LHCN-M2 (cell line): ENCODE results near the gene TICAM2. TPM values are rescaled to one million over a fixed set of nuclear protein-coding genes. Genes with fewer than 3 reads are reported as not detected.
A peak's percentile ranks its signal among the peaks of the same experiment; 100 is the strongest.

ENCODE experiments used
- DNase-seq: peaks from one replicate; pipeline ENCODE4 v3.0.0-alpha.2; 2012; ENCODE audit warnings: low read depth
- total RNA-seq: library from RNA; depleted of rRNA; stranded (reverse); fragments of >200 nt; gene quantifications from 2 replicates; pipeline ENCODE4 v1.2.3, GENCODE V29; 2014

TICAM2 gene
- total RNA-seq, 1 experiment from 2014 or later: 7.5 TPM

DNA sequence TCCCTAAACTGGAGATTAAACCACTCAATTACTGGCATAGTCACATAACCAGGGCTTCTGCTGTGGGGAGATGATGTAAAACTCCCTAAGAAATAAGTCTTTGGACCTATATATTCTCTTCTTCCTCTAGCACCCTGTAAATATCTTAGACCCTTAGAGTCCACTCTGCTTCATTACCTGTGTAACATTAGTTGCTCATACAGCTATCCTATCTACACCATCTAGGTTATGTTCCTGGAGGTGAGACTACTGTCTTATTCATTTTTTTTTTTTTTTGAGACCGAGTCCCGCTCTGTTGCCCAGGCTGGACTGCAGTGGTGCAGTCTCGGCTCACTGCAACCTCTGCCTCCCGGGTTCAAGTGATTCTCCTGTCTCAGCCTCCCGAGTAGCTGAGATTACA is 9.6 kb upstream of the TICAM2 start:
- DNase-seq: no peak

GRCh38 chr5:115607935-115608334 is 5.7 kb upstream of the TICAM2 start:
- DNase-seq: no peak

DNA sequence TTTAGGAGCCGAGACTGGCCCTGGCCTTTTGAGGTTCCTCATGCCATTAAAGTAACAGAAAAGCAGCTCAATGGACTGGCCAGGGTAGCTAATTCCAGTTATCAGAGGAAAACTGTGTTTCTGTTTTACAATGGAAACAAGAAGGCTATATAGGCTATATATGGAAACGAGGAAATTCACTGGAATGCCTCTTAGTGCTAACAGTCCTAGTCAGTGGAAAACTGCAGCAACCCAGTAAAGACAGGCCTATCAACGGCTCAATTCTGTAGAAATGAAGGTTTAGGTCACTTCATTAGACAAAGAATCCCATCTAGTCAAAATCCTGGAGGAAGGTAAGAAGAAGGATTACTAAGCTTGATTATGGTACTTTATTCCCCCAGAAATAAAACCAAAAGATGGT is 3.2 kb upstream of the TICAM2 start:
- no peak for DNase-seq

- DNase-seq: no peak
Measured at GRCh38 chr5:115602591-115603125, 379 bp upstream of the TICAM2 start.

- DNase-seq: peak; percentile 36
Measured at GRCh38 chr5:115600766-115601165, 1.5 kb downstream of the TICAM2 start.

DNA sequence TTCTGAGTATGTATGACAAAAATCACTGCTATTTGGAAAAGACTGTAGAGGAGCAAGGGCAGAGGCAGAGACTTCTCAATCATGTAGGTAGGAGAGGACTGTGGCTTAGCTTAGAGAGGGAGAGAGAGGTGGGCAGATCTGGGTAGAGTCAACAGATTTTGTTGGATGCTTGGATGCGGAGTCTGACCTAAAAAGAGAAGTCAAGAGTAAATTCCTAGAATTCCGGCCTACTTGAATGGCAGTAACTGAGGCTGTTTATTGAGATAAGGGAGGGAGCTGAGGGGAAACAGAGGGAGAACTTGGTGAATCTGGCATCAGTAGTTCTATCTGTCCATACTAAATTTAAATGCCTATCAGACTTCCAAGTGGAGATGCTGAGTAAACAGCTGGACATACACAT is 2.4 kb downstream of the TICAM2 start:
- no peak for DNase-seq

- peak; percentile 62 for DNase-seq
Measured at GRCh38 chr5:115599502-115599901, 2.8 kb downstream of the TICAM2 start.

- DNase-seq: no peak
Measured at GRCh38 chr5:115594128-115595047, 7.9 kb downstream of the TICAM2 start.

DNA sequence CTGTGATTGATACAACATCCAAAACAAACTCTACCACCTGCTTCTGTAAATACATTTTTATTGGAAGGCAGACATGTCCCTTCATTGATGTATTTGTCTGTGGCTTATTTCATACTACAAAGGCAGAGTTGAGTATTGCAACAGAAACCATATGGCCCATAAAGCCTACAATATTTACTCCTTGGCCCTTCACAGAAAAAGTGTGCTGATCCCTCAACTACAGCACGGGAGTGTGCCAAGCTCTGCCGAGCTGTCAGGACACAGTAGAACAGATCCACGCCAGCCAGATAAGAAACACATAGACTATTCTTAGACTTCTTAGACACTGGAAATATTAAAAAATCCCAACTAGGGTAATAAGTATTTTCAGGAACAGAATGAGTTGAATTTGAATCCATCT is 13.2 kb downstream of the TICAM2 start:
- DNase-seq: no peak

GRCh38 chr5:115588640-115589039 is 13.6 kb downstream of the TICAM2 start:
- DNase-seq: no peak

- DNase-seq: peak; percentile 49
Measured at GRCh38 chr5:115586525-115587146, 15.6 kb downstream of the TICAM2 start.

DNA sequence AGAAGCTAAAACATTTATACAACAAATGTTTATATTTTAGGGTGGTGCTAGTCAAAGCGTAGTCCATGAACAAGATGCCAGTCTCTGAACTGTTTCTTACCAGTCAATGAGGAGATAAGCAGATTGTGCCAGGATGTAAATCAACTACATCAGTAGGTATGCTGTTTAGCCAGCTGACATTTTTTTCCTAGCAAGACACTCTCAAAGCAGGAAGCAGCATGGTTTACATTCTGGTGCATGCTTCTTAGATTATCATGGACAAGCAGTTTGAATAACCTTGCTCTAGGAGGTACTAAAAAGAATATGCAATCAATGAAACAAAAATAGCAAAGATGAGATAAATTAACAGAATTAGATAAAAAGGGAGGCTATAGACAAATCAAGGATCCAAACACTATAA is 17.0 kb downstream of the TICAM2 start:
- no peak for DNase-seq

- no peak for DNase-seq
Measured at GRCh38 chr5:115584501-115584900, 17.8 kb downstream of the TICAM2 start.

GRCh38 chr5:115583474-115583873 is 18.8 kb downstream of the TICAM2 start:
- peak; percentile 95 for DNase-seq

GRCh38 chr5:115580941-115581340 is 21.3 kb downstream of the TICAM2 start:
- DNase-seq: no peak

- peak; percentile 75 for DNase-seq
Measured at GRCh38 chr5:115579747-115580173, 22.5 kb downstream of the TICAM2 start.

GRCh38 chr5:115579216-115579615 is 23.1 kb downstream of the TICAM2 start:
- no peak for DNase-seq

DNA sequence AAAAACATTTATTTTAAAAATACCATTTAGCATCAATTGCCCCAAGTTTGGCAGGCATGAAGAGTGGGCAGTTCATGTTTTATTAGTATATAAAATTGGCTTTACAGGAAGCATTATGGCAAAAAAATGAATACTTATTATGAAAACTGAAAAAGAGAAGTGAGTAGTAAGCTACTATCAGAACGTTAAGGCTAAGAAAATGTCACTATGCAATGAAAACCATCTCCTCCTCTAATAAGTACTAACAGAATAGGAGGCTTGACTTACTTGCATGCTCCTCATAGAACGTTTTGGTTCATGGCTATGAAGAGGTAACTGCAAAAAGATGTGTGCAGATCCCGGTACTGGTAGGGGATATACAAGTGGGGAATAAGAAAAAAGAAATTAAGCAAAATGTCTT is 23.6 kb downstream of the TICAM2 start:
- DNase-seq: no peak

- DNase-seq: no peak
Measured at GRCh38 chr5:115577741-115578140, 24.5 kb downstream of the TICAM2 start.

GRCh38 chr5:115577329-115577728 is 24.9 kb downstream of the TICAM2 start:
- DNase-seq: no peak

- peak; percentile 84 for DNase-seq
Measured at GRCh38 chr5:115575167-115576070, 26.9 kb downstream of the TICAM2 start.

- peak; percentile 87 for DNase-seq
Measured at GRCh38 chr5:115573133-115573532, 29.1 kb downstream of the TICAM2 start.
